Chondrocyte (in vitro differentiated cells): ENCODE measurements around the gene AGBL4. TPM values are rescaled to one million over a fixed set of nuclear protein-coding genes. Genes with fewer than 3 reads are reported as not detected.

Experiments
- DNase-seq: peaks from one replicate; pipeline ENCODE4 v3.0.0; 2021; ENCODE audit warnings: mixed read lengths, low spot score
- H3K27ac Mint-ChIP-seq: one replicate; pipeline ENCODE4 v1.8.0; 2021; ENCODE audit warnings: mild to moderate bottlenecking, moderate library complexity, mixed read lengths; ENCODE audit not compliant: unreplicated experiment
- H3K27me3 Mint-ChIP-seq: 2 replicates; pipeline ENCODE4 v1.8.0; 2021; ENCODE audit warnings: low read depth, mixed read lengths
- H3K36me3 Mint-ChIP-seq: 2 replicates; pipeline ENCODE4 v1.8.0; 2021; ENCODE audit warnings: low read depth, mixed read lengths
- H3K4me1 Mint-ChIP-seq: 2 replicates; pipeline ENCODE4 v1.8.0; 2021; ENCODE audit warnings: low read depth, mild to moderate bottlenecking, mixed read lengths
- H3K4me3 Mint-ChIP-seq: one replicate; pipeline ENCODE4 v1.8.0; 2021; ENCODE audit warnings: mild to moderate bottlenecking, moderate library complexity, mixed read lengths; ENCODE audit not compliant: unreplicated experiment
- H3K9me3 Mint-ChIP-seq: 2 replicates; pipeline ENCODE4 v1.8.0; 2021; ENCODE audit warnings: low read depth, mixed read lengths
- CTCF ChIP-seq: fragments of 200-600 bp; sonication (generic); IDR thresholded peaks from 2 replicates; pipeline ENCODE4 v1.5.0; 2021; ENCODE audit warnings: antibody characterized with exemption, mild to moderate bottlenecking, moderate library complexity
- total RNA-seq: library from RNA; stranded (reverse); gene quantifications from 3 replicates; pipeline ENCODE4 v1.2.1, GENCODE V29; 2021

The AGBL4 gene
- total RNA-seq, 1 donor from 2014 or later, result not detected

DNA sequence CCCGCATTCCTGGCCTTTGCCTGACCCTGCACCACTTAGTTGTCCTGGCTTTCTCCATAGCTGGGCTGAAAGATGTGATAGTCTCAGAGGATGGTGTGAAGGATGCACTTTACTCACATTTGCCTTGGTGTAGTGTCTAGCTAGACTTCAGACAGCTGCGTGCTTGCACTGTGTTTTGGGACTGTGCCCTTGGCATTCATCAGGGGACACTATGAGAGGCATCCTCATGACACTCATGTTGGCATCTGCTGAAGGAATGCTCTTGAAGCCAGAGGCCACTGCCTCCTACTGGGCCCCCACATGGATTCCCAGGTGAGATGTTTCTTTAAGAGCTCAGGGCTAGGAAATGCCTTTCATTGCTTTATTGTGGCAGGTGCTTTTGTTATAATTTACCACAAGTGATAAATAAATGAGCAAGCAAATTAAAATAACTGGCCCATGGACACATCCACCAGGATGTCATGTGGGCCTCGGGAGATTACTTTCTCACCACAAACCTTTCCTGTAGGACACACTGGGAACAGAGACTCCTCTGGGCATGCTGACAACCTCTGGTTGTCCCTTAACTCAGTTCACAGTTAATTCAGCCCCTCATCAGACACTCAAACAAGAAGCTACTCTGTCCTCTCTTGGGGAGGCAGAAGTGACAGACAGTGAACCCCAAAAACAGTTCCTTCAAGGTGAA, 1452.3 kb downstream of the AGBL4 start:
- H3K27ac Mint-ChIP-seq, result no peak overlapping the region
- no peaks in the 10 kb centered on the region for H3K36me3 Mint-ChIP-seq
- DNase-seq, result no peak
- no peak overlapping the region for H3K4me3 Mint-ChIP-seq
- H3K4me1 Mint-ChIP-seq, result no peaks in the 10 kb centered on the region
- H3K27me3 Mint-ChIP-seq, result peaks cover 46% of the 10 kb centered on the region
- TF ChIP-seq CTCF, result no peak
- H3K9me3 Mint-ChIP-seq, result no peaks in the 10 kb centered on the region

DNA sequence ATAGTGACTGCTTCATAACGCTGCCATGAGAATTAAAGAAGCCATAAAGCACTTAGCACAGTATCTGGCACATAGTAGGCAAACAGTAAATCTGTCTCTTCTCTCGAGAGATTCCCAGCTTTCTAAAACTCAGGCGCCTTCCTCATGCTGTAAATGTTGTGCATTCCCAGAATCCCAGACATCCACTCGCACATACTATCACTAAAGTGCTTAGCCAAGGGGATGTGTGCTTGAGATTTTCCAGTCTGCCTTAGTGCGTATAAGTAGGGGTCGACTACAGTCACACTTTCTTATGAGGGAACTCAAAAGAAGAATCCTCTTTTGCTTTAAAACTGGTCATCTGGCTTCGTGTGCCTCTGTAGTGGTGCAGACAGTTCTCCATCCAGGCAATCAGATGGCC, 1453.2 kb downstream of the AGBL4 start:
- Mint-ChIP-seq H3K27ac (no peak overlapping the region), H3K9me3 (no peaks in the 10 kb centered on the region), H3K4me3 (no peak overlapping the region), H3K27me3 (peaks cover 48% of the 10 kb centered on the region), H3K36me3 (no peaks in the 10 kb centered on the region), H3K4me1 (no peaks in the 10 kb centered on the region)
- no peak for TF ChIP-seq CTCF
- no peak for DNase-seq

GRCh38 chr1:48568501-48568900, 1455.3 kb downstream of the AGBL4 start:
- H3K36me3 Mint-ChIP-seq, result no peaks in the 10 kb centered on the region
- no peak for TF ChIP-seq CTCF
- DNase-seq, result no peak
- no peaks in the 10 kb centered on the region for H3K9me3 Mint-ChIP-seq
- peaks cover 43% of the 10 kb centered on the region for H3K27me3 Mint-ChIP-seq
- H3K4me3 Mint-ChIP-seq, result no peak overlapping the region
- H3K4me1 Mint-ChIP-seq, result no peaks in the 10 kb centered on the region
- no peak overlapping the region for H3K27ac Mint-ChIP-seq

GRCh38 chr1:48566492-48566891, 1457.3 kb downstream of the AGBL4 start:
- H3K27me3 Mint-ChIP-seq, result peaks cover 37% of the 10 kb centered on the region
- no peak for TF ChIP-seq CTCF
- DNase-seq, result no peak

GRCh38 chr1:48563021-48563420, 1460.7 kb downstream of the AGBL4 start:
- DNase-seq, result no peak
- Mint-ChIP-seq H3K4me1 (no peaks in the 10 kb centered on the region), H3K4me3 (no peak overlapping the region), H3K36me3 (no peaks in the 10 kb centered on the region), H3K27ac (no peak overlapping the region), H3K9me3 (no peaks in the 10 kb centered on the region), H3K27me3 (peaks cover 39% of the 10 kb centered on the region)
- no peak for TF ChIP-seq CTCF

More at GRCh38 chr1:48566492-48566891, 1457.3 kb downstream of the AGBL4 start:
- no peak overlapping the region for H3K27ac Mint-ChIP-seq
- no peaks in the 10 kb centered on the region for H3K4me1 Mint-ChIP-seq
- H3K4me3 Mint-ChIP-seq, result no peak overlapping the region
- H3K36me3 Mint-ChIP-seq, result no peaks in the 10 kb centered on the region
- H3K9me3 Mint-ChIP-seq, result no peaks in the 10 kb centered on the region
